GM12873 (cell line): Measurements from ENCODE around the gene CIC.

ENCODE experiments used
- CTCF ChIP-seq: IDR thresholded peaks from 2 replicates; pipeline ENCODE4 v1.5.1; 2012; ENCODE audit warnings: low read depth, mild to moderate bottlenecking, moderate library complexity, low read length, control low read depth; ENCODE audit not compliant: insufficient read depth; ENCODE audit errors: missing control alignments

Gene CIC

GRCh38 chr19:42235181-42235580, 33.9 kb upstream of the CIC start:
- no peak for TF ChIP-seq CTCF

GRCh38 chr19:42239544-42240220, 29.4 kb upstream of the CIC start:
- no peak for TF ChIP-seq CTCF

GRCh38 chr19:42241279-42241678, 27.8 kb upstream of the CIC start:
- TF ChIP-seq CTCF = no peak

- TF ChIP-seq CTCF = no peak
These were observed 27.0 kb upstream of the CIC start for GRCh38 chr19:42242069-42242511.

GRCh38 chr19:42242512-42243409, 26.3 kb upstream of the CIC start, which contains the start of gene GSK3A:
Gene GSK3A, minus strand, starts transcription at chr19:42242602. Its CDS starts 137 bp downstream, at chr19:42242465.
- TF ChIP-seq CTCF = no peak

- TF ChIP-seq CTCF = peak; percentile 70
These were observed 24.5 kb upstream of the CIC start for GRCh38 chr19:42244347-42245220.
